ENCODE data around the gene ZCCHC9. TPM values are rescaled to one million over a fixed set of nuclear protein-coding genes. Genes with fewer than 3 reads are reported as not detected.

Gene ZCCHC9
- total RNA-seq, 2 experiments from 2014 or later = 19.2 to 27.4 TPM

GRCh38 chr5:81326554-81326953 is 25.2 kb downstream of the ZCCHC9 start:
- ChIA-PET CTCF (ENCODE audit: unreplicated experiment) (interaction anchor here (0.7 kb wide), 1 partner anchor 765 kb away, joined by 3 read pairs; no protein-coding TSS in a partner anchor), POLR2A (no interaction called here)
- DNase-seq (ENCODE audit: low spot score) = no peak
- Histone ChIP-seq H3K79me2 (ENCODE audit: insufficient read depth, low read depth, low read length) (no peaks in the 10 kb centered on the region), H3K9me3 (ENCODE audit: low read length) (no peaks in the 10 kb centered on the region), H3K27ac (ENCODE audit: low read depth, low read length, poor library complexity, severe bottlenecking) (no peak overlapping the region), H3K9me2 (ENCODE audit: insufficient read depth, low read length) (no peaks in the 10 kb centered on the region), H4K20me1 (ENCODE audit: insufficient read depth, low read length) (no peaks in the 10 kb centered on the region), H3K36me3 (ENCODE audit: insufficient read depth, low read length) (no peaks in the 10 kb centered on the region), H3K4me1 (ENCODE audit: insufficient read depth, low read length, poor library complexity, severe bottlenecking) (no peaks in the 10 kb centered on the region), H3K4me3 (ENCODE audit: low read depth, low read length, poor library complexity, severe bottlenecking) (no peak overlapping the region), H3K4me2 (ENCODE audit: low read length) (no peak overlapping the region), H2AFZ (ENCODE audit: low read length) (no peak overlapping the region)
- TF ChIP-seq, protein P1, sequence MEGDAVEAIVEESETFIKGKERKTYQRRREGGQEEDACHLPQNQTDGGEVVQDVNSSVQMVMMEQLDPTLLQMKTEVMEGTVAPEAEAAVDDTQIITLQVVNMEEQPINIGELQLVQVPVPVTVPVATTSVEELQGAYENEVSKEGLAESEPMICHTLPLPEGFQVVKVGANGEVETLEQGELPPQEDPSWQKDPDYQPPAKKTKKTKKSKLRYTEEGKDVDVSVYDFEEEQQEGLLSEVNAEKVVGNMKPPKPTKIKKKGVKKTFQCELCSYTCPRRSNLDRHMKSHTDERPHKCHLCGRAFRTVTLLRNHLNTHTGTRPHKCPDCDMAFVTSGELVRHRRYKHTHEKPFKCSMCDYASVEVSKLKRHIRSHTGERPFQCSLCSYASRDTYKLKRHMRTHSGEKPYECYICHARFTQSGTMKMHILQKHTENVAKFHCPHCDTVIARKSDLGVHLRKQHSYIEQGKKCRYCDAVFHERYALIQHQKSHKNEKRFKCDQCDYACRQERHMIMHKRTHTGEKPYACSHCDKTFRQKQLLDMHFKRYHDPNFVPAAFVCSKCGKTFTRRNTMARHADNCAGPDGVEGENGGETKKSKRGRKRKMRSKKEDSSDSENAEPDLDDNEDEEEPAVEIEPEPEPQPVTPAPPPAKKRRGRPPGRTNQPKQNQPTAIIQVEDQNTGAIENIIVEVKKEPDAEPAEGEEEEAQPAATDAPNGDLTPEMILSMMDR (conservative IDR thresholded peaks at IDR 0.05; ENCODE audit: low read length) = no peak
- TF ChIP-seq EZH2phosphoT487 (IDR thresholded peaks at IDR 0.05; ENCODE audit: borderline replicate concordance, low read depth, low read length) = no peak
- intact Hi-C loops (cut with micrococcal nuclease; ENCODE audit: unreplicated experiment) = no loop called here
- BruUV-seq (replicated peaks) = no TSS peak

GRCh38 chr5:81334304-81335061 is 33.1 kb downstream of the ZCCHC9 start:
- ChIA-PET POLR2A (no interaction called here), CTCF (ENCODE audit: unreplicated experiment) (no interaction called here)
- no peaks in the 10 kb centered on the region for H3K4me1 ChIP-seq (ENCODE audit: insufficient read depth, low read length, poor library complexity, severe bottlenecking)
- H3K36me3 ChIP-seq (ENCODE audit: insufficient read depth, low read length) = no peaks in the 10 kb centered on the region
- H3K9me3 ChIP-seq (ENCODE audit: low read length) = no peaks in the 10 kb centered on the region
- no peak overlapping the region for H2AFZ ChIP-seq (ENCODE audit: low read length)
- TF ChIP-seq EZH2phosphoT487 (IDR thresholded peaks at IDR 0.05; ENCODE audit: borderline replicate concordance, low read depth, low read length) = no peak
- TF ChIP-seq, protein P1 (conservative IDR thresholded peaks at IDR 0.05; ENCODE audit: low read length) = no peak
- H4K20me1 ChIP-seq (ENCODE audit: insufficient read depth, low read length) = no peaks in the 10 kb centered on the region
- no peaks in the 10 kb centered on the region for H3K79me2 ChIP-seq (ENCODE audit: insufficient read depth, low read depth, low read length)
- H3K27ac ChIP-seq (ENCODE audit: low read depth, low read length, poor library complexity, severe bottlenecking) = no peak overlapping the region
- no TSS peak for BruUV-seq (replicated peaks)
- DNase-seq (ENCODE audit: low spot score) = no peak
- H3K4me3 ChIP-seq (ENCODE audit: low read depth, low read length, poor library complexity, severe bottlenecking) = no peak overlapping the region
- intact Hi-C loops (cut with micrococcal nuclease; ENCODE audit: unreplicated experiment) = no loop called here
- no peak overlapping the region for H3K4me2 ChIP-seq (ENCODE audit: low read length)
- no peaks in the 10 kb centered on the region for H3K9me2 ChIP-seq (ENCODE audit: insufficient read depth, low read length)

DNA sequence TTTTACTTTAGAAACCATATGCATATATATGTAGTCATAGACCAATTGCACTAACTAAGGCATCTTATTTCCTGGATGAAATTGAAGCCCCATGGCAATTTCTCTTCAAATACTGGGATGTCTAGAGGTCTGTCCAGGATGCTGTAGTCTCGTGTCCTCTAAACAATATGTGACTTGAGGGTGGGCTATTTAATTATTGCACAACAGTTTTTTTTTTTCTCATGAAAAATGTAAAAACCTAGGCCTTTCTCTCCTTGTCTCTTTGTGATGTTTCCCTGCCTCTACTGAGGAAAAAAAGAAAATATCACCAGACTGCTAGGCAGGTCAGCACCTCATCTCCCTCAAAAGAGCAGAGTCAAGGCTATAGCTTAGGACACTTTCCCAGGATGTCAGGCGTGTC is 34.6 kb downstream of the ZCCHC9 start:
- no TSS peak for BruUV-seq (replicated peaks)
- DNase-seq (ENCODE audit: low spot score) = no peak
- no peak overlapping the region for H3K4me3 ChIP-seq (ENCODE audit: low read depth, low read length, poor library complexity, severe bottlenecking)
- no peaks in the 10 kb centered on the region for H4K20me1 ChIP-seq (ENCODE audit: insufficient read depth, low read length)
- H3K4me1 ChIP-seq (ENCODE audit: insufficient read depth, low read length, poor library complexity, severe bottlenecking) = no peaks in the 10 kb centered on the region
- no peak overlapping the region for H2AFZ ChIP-seq (ENCODE audit: low read length)
- CTCF ChIA-PET (ENCODE audit: unreplicated experiment) = no interaction called here
- POLR2A ChIA-PET = no interaction called here
- TF ChIP-seq, protein P1 (conservative IDR thresholded peaks at IDR 0.05; ENCODE audit: low read length) = no peak
- no peak for TF ChIP-seq EZH2phosphoT487 (IDR thresholded peaks at IDR 0.05; ENCODE audit: borderline replicate concordance, low read depth, low read length)
- intact Hi-C loops (cut with micrococcal nuclease; ENCODE audit: unreplicated experiment) = no loop called here
- no peak overlapping the region for H3K4me2 ChIP-seq (ENCODE audit: low read length)
- no peaks in the 10 kb centered on the region for H3K9me3 ChIP-seq (ENCODE audit: low read length)
- H3K27ac ChIP-seq (ENCODE audit: low read depth, low read length, poor library complexity, severe bottlenecking) = no peak overlapping the region
- H3K79me2 ChIP-seq (ENCODE audit: insufficient read depth, low read depth, low read length) = no peaks in the 10 kb centered on the region
- H3K36me3 ChIP-seq (ENCODE audit: insufficient read depth, low read length) = no peaks in the 10 kb centered on the region
- H3K9me2 ChIP-seq (ENCODE audit: insufficient read depth, low read length) = no peaks in the 10 kb centered on the region
